ENCODE results near the gene THBS2.

- TF ChIP-seq CTCF (IDR thresholded peaks at IDR 0.05) (no peak), ZFX (IDR thresholded peaks at IDR 0.05; ENCODE audit: borderline replicate concordance) (no peak)
Observed at GRCh38 chr6:169224185-169224695, 29.4 kb downstream of the THBS2 start.
